GM21515 (cell line): ENCODE measurements around the gene GALNT18.

ENCODE experiments used
- ATAC-seq: cut with Tn5 transposase; IDR thresholded peaks from one replicate; pipeline ENCODE4 v1.9.1; 2021; ENCODE audit not compliant: unreplicated experiment

Gene GALNT18

DNA sequence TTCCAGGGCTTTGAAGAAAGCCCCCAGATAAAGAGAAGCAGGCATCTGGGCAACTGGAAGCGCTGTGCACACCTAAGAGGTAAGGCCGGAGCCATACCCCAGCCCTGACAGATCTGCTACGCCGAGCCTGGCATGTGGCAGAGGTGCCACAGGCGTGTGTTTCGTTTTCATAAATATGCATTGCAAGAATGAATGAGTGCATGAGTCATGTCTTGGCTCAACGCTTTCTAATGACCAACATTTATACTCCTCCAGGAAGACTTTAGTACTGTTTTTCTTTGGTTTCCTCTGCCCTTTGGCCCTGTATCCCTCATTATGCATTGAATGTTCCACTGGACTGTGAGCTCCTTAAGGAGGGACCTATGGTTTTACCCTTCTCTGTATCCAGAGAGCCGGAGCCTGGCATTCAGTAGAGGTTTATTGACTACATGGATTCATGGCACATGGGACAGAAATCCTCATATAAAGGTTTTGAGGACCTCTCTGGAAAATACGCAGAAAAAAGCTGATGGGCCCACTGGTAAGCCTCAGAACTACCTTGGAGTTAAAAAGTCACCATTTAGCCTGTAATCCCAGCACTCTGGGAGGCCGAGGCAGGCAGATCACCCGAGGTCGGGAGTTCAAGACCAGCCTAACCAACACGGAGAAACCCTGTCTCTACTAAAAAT lies 229.9 kb downstream of the GALNT18 start:
- ATAC-seq, result no peak

DNA sequence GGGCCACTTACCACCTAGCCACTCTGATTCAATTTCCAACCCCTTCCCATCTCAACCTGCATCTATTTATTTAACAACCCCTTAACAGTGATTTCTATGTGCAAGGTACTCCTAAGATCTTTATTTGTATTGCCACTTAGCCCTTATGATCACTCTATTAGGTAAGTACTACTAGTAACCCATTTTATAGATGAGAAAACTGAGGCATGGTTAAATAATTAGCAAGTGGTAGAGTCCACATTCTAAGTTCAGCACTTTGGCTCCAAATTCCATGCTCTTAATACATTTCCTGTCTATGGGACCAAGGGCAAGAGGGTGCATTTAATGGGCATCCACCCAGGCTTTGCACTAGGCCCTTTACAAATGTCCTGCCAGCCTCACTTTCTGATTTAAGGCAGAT lies 230.6 kb downstream of the GALNT18 start:
- no peak for ATAC-seq

DNA sequence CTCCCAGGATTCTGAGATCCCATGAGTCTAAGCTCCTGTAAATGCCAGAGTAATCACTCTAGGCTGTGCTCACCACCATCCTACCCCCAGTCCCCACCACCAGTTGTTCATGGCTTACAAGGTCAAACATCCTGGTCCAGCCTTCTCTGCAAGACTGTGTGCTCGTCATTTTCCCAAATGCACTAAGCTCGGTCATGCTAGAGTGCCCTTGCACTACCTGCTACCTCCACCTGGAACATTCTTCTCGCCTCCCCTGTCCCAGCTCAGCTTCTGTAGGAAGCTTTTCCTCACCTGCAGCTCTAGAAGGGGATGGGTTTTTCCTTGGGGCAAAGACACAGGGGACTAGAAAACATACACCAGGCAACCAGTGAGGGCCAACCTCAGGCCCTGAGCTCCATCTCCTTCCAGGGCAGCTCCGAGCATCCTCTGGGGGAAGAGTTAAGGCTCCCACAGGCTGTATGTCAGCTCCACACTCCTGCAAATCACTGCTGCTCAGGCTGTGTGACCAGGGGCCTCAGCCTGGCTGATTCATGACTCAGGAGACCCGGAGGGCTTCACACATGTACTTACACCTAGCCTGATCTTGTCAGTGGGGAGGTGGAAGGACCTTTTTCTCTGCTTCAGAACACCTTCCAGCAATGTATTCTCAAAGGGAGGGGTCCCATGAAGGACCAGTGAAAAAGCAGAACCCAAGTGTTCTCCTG lies 231.6 kb downstream of the GALNT18 start:
- ATAC-seq, result no peak

DNA sequence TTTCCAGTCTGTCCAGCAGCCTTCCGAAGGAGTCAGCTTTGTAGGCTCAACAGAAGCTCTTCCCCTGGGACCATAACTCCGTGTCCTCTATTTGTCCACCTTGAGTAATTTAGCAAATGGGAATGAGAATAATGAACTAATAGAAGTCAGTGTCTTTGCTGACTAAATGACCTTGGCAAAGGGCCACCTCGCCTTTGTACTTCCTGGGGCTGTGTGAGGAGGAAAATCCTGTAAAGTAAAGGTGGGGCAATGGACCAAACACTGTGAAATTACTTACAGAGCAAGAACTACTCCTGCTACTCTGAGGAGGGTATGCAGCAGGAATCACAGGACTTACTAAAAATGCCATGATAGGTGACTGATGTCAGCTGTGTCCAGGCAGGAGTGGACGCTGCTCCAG lies 232.6 kb downstream of the GALNT18 start:
- ATAC-seq, result no peak

DNA sequence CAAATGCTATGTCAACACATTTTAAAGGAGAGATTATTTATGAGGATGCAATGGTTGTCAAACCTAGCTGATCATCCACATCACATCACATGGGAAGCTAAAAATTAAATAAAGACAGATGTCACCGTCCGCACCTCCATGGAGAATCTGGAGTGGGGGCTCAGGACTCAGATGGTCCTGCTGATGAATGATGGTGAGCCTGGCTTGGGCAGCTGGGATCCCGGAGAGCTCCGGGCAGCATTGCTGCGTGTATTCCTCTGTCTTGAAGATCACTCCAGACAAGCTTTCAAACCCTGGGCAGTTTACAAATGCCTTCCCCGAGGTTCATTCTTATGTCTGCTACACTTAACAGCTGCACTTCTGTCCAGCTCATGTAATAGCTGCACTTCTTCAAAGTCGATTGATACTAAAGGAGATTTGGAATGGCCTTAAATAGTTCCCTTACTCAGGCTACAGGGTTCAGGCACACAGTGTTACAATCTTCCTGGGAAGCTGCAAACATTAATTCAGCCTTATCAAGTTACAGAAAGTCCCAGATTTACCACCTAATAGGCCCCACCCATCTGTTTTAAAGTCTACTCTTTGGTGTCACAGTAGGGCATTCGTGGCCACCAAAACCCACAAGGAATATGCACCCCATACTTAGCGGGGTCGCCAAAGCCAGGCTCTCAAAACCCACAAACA lies 234.0 kb downstream of the GALNT18 start:
- ATAC-seq, result no peak

DNA sequence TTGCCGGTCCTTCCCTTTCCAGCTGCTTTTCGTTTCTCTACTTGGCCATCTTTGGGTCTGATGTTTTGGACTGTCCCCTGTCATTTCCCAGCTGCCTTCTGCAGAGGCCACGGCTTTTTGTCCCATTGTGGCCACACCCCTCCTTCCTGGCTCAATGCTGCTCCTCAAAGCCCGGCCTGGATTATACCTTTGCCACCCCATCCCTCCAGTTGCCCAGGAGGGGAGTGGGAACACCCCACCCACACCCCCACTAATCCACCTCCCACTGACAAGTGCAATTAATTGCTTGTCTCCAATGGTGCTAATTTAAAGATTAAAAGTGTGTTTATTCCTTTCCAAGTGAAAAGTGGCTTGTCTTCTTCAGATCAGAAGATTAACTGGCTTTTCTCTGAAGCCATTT lies 234.6 kb downstream of the GALNT18 start:
- no peak for ATAC-seq

DNA sequence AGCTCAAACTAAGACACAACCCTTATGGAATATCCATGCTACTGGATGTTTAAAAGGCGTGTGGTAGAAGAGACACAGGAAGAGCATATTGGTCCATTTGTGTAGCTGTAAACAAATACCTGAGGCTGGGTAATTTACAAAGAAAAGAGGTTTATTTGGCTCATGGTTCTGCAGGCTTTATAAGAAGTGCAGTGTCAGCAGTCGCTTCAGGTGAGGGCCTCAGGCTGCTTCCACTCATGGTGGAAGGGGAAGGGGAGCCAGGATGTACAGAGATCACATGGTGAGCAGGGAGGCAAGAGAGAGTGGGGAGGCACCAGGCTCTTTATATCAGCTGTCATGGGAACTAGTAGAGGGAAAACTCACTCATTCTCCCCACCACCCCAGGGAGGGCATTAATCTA lies 237.0 kb downstream of the GALNT18 start:
- no peak for ATAC-seq

DNA sequence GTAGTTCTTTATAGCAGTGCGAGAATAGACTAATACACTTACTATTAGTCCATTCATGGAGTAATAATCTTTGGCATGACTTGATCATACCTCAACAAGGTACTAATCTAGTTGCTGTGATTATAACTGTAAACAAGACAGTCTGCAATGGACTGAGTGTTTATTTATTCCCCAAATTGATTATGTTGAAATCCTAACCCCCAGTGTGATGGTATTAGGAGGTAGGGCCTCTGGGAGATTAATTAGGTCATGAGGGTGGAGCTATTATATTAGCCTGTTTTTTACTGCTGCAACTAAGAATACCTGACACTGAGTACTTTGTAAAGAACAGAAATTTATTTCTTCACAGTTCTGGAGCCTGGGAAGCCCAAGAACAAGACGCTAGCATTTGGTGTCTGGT lies 237.8 kb downstream of the GALNT18 start:
- no peak for ATAC-seq

DNA sequence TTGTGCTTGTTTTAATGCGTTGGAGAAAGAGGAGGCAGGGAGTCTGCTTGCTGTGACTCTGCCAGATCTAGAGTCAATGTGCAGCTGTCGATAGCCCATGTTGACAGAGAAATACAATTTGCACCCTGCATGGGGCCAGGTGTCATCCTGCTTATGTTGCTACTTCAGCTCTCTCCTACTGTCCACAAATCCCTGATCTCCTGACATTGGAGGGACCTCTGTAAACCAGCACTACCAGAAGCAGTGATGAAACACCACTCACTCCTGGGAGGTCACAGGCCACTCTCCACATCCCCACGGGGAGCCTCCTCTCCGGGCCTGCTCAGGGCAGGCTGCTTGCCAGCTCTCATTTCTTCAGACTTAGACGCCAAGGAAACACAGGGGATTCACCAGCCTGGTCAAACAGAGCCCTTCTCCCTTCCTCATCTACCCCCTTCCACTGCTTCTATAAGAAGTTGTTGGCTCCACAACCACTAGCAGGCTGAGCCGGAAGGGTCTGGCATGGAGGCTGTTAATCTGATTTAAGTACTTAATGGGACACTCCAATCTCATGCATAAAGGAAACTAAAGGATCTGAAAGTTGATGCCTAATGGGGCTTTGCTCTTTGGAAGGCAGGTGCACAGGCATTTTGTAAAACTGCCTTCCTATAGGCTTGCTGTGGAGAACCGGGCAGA lies 238.8 kb downstream of the GALNT18 start:
- no peak for ATAC-seq

DNA sequence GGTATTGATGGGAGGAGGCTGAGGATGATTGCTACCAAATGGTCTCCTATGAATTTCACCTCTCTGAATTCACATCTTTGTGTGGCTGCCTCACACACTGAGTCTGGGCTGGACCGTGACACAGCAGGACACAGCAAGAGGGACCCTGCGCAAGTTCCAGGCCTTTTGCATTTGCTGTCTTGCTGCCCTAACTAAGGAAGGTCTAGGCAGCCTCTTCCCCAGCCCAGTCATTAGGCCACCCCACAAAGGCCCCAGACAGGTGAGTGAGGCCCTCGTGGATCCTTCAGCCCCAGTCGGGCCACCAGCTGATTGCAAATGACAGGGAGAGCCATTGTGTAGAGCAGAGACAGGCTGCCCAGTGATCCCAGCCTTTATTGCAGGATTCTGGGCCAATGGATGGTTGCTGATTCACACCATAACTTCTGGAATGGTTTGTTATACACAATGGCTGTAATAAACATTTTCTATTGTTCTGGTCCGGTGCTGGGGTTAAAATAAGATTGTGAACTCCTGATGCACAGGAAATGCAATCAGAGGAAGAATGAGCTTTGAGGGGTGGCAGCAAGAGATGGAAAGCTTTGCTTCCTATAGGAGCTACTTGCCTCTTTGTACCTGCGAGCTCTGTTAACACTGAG lies 240.2 kb downstream of the GALNT18 start:
- ATAC-seq, result no peak

DNA sequence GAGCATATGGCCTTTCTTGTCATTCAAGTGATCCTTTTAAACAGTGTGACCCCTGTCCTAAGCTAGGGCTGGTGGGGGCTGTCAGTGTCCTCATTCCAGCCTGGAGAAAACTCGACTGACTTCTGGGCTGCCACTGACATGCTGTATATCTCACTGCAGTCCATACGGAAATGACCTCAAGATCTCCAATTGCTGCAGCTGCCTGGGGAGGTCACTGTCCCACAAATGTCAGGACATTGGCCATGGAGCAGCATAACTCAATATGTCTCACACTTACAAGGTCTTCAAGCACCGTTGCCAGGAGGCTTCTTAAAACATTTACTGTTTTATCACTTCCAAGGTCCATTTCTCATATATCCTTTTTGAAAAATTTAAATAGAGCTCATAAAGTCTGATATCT lies 240.9 kb downstream of the GALNT18 start:
- ATAC-seq, result no peak

DNA sequence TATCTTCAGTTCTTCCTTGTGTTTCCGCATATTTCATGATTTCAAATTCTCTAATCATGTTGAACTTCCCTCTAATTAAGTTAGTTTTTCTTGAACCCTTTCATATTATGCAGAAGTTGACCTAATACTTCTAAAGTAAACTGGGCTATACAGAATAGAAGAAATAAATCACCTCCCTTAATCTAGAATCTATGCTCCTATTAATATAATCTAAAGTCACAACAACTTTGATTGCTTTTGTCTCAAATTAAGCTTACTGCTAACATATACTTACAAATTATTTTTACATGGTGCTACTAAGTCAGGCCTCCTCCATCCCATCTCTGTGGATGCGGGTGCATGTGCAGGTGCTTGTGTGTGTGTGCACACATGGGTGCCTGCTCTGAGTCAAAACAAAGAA lies 241.5 kb downstream of the GALNT18 start:
- no peak for ATAC-seq

DNA sequence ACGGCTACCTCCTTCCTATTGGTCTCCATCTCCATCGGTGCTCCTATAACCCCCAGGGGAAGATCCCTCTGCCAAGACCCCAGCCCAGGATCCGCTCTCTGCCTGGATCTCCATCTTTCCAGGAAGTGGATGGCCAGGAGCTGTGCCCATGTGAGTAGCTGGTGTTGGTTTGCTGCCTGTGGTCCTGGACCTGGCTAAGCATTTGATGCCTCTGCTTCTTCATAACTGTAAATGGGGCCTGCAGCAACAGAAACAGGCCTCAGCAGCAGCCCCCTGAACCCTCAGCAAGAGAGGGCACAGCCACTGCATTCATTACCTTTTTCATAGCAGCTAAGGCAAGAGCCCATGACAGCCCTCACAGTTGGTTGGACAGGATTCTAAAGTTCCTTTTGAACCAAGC lies 242.1 kb downstream of the GALNT18 start:
- no peak for ATAC-seq

DNA sequence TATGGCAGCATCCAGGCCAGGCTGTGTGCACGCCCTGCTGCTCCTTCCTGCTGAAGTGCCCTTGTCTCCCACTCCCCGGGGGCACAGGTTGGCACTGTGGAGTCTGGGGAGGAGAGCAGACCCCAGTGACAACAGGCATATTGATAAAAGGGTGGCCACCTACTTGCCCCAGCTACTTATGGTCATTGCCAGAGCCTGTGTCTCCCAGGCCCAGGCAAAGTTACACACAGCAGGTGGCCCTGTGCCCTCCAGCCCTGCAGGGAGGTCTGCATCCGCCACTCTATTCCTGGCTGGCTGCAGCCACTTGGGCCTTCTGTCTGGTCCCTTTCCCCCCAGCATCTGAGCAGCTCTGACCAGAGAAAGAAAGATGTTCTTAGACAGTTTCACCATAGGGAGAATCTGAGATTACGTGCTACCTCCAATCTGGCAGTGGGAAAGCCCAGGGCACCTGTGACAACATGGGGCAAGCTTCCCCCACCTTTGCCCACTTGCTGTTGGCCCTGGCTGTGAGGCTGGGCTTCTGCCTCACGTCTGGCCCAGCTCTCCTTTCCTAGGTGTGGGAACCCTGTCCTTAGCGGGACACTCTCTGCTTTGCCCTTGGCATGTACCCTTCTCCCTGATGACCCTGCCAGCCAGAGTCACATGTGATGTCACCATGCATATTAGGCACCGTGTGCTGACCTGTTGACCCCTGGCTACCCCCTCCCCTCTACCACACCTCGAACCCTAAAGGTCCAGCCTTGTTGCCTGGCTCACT lies 243.4 kb downstream of the GALNT18 start:
- ATAC-seq, result no peak

DNA sequence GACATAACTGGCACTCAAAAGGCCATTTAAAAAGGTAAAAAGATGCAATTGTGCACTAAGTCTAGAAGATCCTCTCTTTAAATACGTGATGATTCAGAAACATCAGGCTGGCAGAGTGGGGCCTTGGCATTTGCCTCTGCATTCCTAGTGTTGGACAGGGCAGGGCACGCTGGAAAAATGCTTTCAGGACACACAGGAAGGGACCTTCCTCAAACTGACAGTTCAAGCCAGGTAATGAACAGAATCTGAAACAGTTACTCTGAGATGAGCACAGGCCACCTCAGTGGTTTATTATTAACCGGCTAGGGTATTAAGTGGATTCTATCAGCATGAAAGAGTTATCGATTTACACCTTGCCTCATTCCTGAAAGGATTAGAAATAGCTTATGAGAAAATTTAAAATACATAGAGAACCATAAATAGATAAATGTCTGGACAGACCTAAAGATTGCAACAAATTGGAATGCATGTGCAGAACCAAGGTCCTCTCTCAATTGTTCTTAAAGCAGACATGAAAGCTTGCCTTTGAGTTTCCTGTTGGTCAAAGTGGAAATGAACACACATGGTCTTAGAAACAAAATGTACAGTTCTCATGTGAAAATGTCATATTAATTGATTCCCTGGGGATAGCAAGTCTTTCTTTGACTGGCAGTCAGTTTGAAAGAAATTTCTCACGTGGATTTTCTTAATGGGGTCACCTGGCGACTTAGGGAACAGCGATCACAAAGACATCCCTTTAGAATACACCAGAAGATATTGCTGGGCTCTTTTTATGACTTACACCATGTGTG lies 247.3 kb downstream of the GALNT18 start:
- ATAC-seq, result no peak

DNA sequence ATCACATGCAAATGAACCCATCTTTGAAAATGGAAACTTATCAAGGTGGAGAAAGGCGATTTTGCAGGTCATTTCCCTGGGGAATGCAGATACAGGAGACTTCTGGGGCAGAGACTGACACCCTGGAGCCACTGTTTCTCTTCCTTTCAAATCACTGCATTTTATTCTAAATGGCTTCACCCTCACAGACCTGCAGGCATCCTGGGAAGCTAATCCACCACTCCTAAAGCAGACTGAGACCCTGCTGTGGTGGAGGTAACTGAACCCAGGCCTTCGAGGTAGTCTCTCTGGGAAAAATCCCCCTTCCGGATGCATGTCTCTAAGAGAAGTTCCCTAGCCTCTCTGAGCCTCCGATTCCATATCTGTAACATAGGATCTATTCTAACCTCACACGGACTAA lies 247.9 kb downstream of the GALNT18 start:
- ATAC-seq, result no peak

DNA sequence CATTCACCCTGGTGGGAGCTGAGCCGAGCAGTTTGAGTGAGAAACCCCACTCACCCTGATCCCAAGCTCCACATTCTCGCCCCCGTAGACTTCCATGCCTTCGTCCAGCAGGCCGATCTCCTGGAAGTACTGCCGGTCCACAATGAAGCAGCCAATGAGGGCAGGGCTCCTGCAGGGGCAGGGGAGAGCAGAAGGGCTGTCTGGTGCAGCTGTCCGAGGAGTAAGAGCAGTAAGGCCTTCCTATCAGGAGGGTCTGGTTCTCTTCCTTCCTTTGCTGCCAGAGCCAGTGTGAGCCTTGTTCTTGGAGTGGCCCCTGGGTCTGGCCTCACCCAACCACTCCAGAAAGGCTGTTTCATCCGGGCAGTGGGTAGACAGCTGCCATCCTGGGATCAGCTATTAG lies 249.3 kb downstream of the GALNT18 start:
- ATAC-seq, result no peak

DNA sequence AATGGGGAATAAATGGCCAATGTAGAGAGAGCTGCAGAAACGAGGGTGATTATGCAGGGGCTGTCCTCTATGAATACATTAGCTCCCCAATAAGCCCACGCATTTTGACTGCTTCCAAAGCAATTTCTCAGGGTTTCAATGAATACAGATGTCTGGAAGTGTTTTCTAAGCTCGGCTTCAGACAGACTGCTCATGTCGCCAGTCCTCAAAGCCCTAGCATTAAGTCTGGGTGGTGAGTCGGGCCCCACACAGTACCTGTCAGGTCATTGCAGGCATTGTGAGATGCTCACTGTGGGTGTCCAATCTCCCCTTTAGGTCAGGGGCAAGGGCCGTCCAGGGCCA lies 250.9 kb downstream of the GALNT18 start:
- ATAC-seq, result no peak

DNA sequence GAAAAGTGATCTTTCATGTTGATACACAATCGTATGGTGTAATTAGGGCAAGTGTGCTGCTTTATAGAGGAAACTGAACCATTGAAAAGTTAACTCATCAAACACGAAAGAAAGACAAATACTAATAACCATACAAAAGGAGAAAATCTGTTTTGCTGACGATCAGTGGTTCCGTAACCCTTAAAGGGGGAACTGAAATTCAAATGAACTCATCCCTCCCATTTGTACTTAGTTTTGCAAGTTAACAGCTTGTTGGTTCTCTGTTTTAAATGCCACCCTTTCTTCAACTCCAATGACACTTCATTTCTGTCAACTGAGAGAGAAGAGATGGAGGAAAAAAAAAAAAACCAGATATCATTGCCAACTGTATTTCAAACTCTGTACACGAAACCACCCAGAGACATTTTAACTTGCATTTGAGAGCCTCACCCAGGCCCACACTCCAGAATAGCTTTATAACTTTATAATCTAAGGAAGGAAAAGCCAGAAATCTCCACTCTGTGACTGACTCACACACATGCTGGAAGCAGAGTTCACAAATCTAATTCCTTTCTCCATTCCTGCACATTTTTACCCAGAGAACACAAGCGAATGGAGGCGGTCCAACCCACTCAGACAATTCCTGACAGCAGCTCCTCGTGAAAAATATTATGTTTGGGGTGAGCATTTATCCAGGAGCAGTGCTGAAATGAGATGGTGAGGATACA lies 251.4 kb downstream of the GALNT18 start:
- no peak for ATAC-seq
